Measurements from ENCODE around the gene KRT75. TPM values are rescaled to one million over a fixed set of nuclear protein-coding genes. Genes with fewer than 3 reads are reported as not detected.
"Not testable (repeated sequence)": the region's sequence is repeated elsewhere in the genome, so short reads cannot be mapped to it uniquely, and the experiment has no call there.

Gene KRT75
- total RNA-seq, 1 donor from 2014 or later = not detected

GRCh38 chr12:52417740-52418139 is 16.4 kb downstream of the KRT75 start:
- no peak for DNase-seq (ENCODE audit: low read depth in 2 of 2)

GRCh38 chr12:52416795-52417194 is 17.4 kb downstream of the KRT75 start:
- no peak for DNase-seq (ENCODE audit: low read depth in 2 of 2)

GRCh38 chr12:52415870-52416750 is 18.1 kb downstream of the KRT75 start:
- peak in 1 of 2 donors; percentile 5 for DNase-seq (ENCODE audit: low read depth in 2 of 2)

- no peak for DNase-seq (ENCODE audit: low read depth in 2 of 2)
Measured at GRCh38 chr12:52414936-52415335, 19.2 kb downstream of the KRT75 start.

GRCh38 chr12:52413782-52414345 is 20.3 kb downstream of the KRT75 start:
- DNase-seq (ENCODE audit: low read depth in 2 of 2) = no peak

GRCh38 chr12:52413202-52413601 is 21.0 kb downstream of the KRT75 start:
- no peak for DNase-seq (ENCODE audit: low read depth in 2 of 2)

- no peak for DNase-seq (ENCODE audit: low read depth in 2 of 2)
Measured at GRCh38 chr12:52411815-52412214, 22.4 kb downstream of the KRT75 start.

- DNase-seq (ENCODE audit: low read depth in 2 of 2) = not testable (repeated sequence)
Measured at GRCh38 chr12:52410589-52411248, 23.5 kb downstream of the KRT75 start.

GRCh38 chr12:52407918-52408317 is 26.3 kb downstream of the KRT75 start:
- no peak for DNase-seq (ENCODE audit: low read depth in 2 of 2)

GRCh38 chr12:52405922-52406385 is 28.2 kb downstream of the KRT75 start, which contains the start of gene KRT82:
KRT82 (minus strand) TSS chr12:52406335; CDS start chr12:52406277, 58 bp downstream.
- DNase-seq (ENCODE audit: low read depth in 2 of 2) = no peak

- DNase-seq (ENCODE audit: low read depth in 2 of 2) = no peak
Measured at GRCh38 chr12:52404951-52405350, 29.2 kb downstream of the KRT75 start.

GRCh38 chr12:52403561-52403960 is 30.6 kb downstream of the KRT75 start:
- no peak for DNase-seq (ENCODE audit: low read depth in 2 of 2)

GRCh38 chr12:52402873-52403540 is 31.2 kb downstream of the KRT75 start:
- DNase-seq (ENCODE audit: low read depth in 2 of 2) = no peak

GRCh38 chr12:52402377-52402776 is 31.8 kb downstream of the KRT75 start:
- no peak for DNase-seq (ENCODE audit: low read depth in 2 of 2)

- DNase-seq (ENCODE audit: low read depth in 2 of 2) = no peak
Measured at GRCh38 chr12:52401926-52402325, 32.2 kb downstream of the KRT75 start.

- DNase-seq (ENCODE audit: low read depth in 2 of 2) = no peak
Measured at GRCh38 chr12:52401526-52401925, 32.6 kb downstream of the KRT75 start.

- DNase-seq (ENCODE audit: low read depth in 2 of 2) = no peak
Measured at GRCh38 chr12:52400906-52401305, 33.3 kb downstream of the KRT75 start.

GRCh38 chr12:52399756-52400155 is 34.4 kb downstream of the KRT75 start:
- DNase-seq (ENCODE audit: low read depth in 2 of 2) = no peak

- DNase-seq (ENCODE audit: low read depth in 2 of 2) = no peak
Measured at GRCh38 chr12:52398176-52398575, 36.0 kb downstream of the KRT75 start.

GRCh38 chr12:52396656-52397055 is 37.5 kb downstream of the KRT75 start:
- no peak for DNase-seq (ENCODE audit: low read depth in 2 of 2)

- DNase-seq (ENCODE audit: low read depth in 2 of 2) = no peak
Measured at GRCh38 chr12:52395761-52396434, 38.3 kb downstream of the KRT75 start.

Data from dermis microvascular lymphatic vessel endothelial cell (primary cell).